HepG2 (cell line): ENCODE data around the gene SYT8. TPM values are rescaled to one million over a fixed set of nuclear protein-coding genes. Genes with fewer than 3 reads are reported as not detected.

Source experiments
- ATAC-seq: fragments of 200-7000 bp; cut with Tn5 transposase; 3 replicates; pipeline ENCODE4 v1.9.1; 2020; ENCODE audit warnings: mild to moderate bottlenecking, moderate library complexity
- BruUV-seq: library from RNA; stranded (reverse); fragments of 400-500 nt; replicated peaks from 2 replicates; lab custom pipeline; 2021; lab: Mats Ljungman, UMichigan
- CTCF ChIA-PET: fragments of 300-600 bp; formaldehyde crosslinking; extraction: SDS; loops from one replicate; lab custom pipeline; 2021; ENCODE audit warnings: low total read pairs, inconsistent platforms, low intra/inter-chr PET ratio; lab: Yijun Ruan, JAX
- POLR2A ChIA-PET: fragments of 350-600 bp; sonication (Branson Sonifier 250); formaldehyde crosslinking; loops from one replicate; lab custom pipeline; 2020; ENCODE audit warnings: antibody characterized with exemption, inconsistent platforms; lab: Yijun Ruan, JAX
- DNase-seq: peaks from one replicate; pipeline ENCODE4 v3.0.0-alpha.2; 2015; ENCODE audit warnings: low spot score
- FAIRE-seq: peaks from 3 replicates; lab custom pipeline; 2011; peaks lifted over from hg19 to GRCh38; lab: Jason Lieb, UNC
- H2AFZ ChIP-seq: one replicate; pipeline ENCODE4 v1.6.1; 2011; ENCODE audit warnings: low read length, inconsistent platforms
- H3K27ac ChIP-seq: fragments of 300-600 bp; 3 replicates; pipeline ENCODE4 v1.8.0; 2011; ENCODE audit warnings: mixed run types, mild to moderate bottlenecking, mixed read lengths, low read length, inconsistent platforms; ENCODE audit not compliant: insufficient read depth; ENCODE audit errors: extremely low read length
- H3K27me3 ChIP-seq, 2 experiments: fragments of 200-600 bp in 1 of 2; 2 replicates in 1 of 2; 3 replicates in 1 of 2; pipeline versions ENCODE4 v1.6.0 to v1.8.0; 2011; ENCODE audit warnings: low read length in 2 of 2, mild to moderate bottlenecking in 2 of 2, moderate library complexity in 2 of 2, inconsistent platforms in 1 of 2; ENCODE audit not compliant: insufficient read depth in 2 of 2, control insufficient read depth in 1 of 2
- H3K36me3 ChIP-seq, 2 experiments: fragments of 200-600 bp in 1 of 2; replicated peaks in 1 of 2; 2 replicates in 1 of 2; 3 replicates in 1 of 2; pipeline versions ENCODE4 v1.5.1 to v1.8.0; 2011; ENCODE audit warnings: low read length in 2 of 2, inconsistent platforms in 1 of 2; ENCODE audit not compliant: insufficient read depth in 2 of 2, control insufficient read depth in 1 of 2
- H3K4me1 ChIP-seq: 2 replicates; pipeline ENCODE4 v1.5.1; 2012; ENCODE audit warnings: low read length, inconsistent platforms; ENCODE audit not compliant: insufficient read depth
- H3K4me2 ChIP-seq: 2 replicates; pipeline ENCODE4 v1.6.0; 2011; ENCODE audit warnings: low read depth, low read length, inconsistent platforms
- H3K4me3 ChIP-seq, 3 experiments: fragments of 200-600 bp in 1 of 3; sonication (generic), shearing (Covaris generic) in 1 of 3; replicated peaks in 1 of 3; 2 replicates each; pipeline ENCODE4 v1.5.1; 2011 to 2016; ENCODE audit warnings: low read length in 3 of 3, inconsistent platforms in 2 of 3, low read depth in 2 of 3, mild to moderate bottlenecking in 2 of 3, control low read depth in 1 of 3, mixed read lengths in 1 of 3; ENCODE audit not compliant: insufficient read depth in 1 of 3
- H3K79me2 ChIP-seq: one replicate; pipeline ENCODE4 v1.6.1; 2011; ENCODE audit warnings: low read length, inconsistent platforms; ENCODE audit not compliant: insufficient read depth
- H3K9ac ChIP-seq: 2 replicates; pipeline ENCODE4 v1.6.0; 2011; ENCODE audit warnings: mild to moderate bottlenecking, low read depth, low read length, inconsistent platforms; ENCODE audit not compliant: insufficient read depth
- H3K9me3 ChIP-seq: 2 replicates; pipeline ENCODE4 v1.5.1; 2012; ENCODE audit warnings: mild to moderate bottlenecking, low read length
- H4K20me1 ChIP-seq: 2 replicates; pipeline ENCODE4 v1.6.0; 2011; ENCODE audit warnings: inconsistent platforms, mild to moderate bottlenecking, low read length, moderate library complexity; ENCODE audit not compliant: insufficient read depth
- CENPT ChIP-seq: sonication (generic); formaldehyde crosslinking; IDR thresholded peaks from 2 replicates; pipeline ENCODE4 v1.8.0; 2022; ENCODE audit warnings: low read depth, mild to moderate bottlenecking, moderate library complexity, missing genetic modification reagents
- MXD4 ChIP-seq: IDR thresholded peaks from 2 replicates; pipeline ENCODE4 v1.6.1; 2016; ENCODE audit warnings: mild to moderate bottlenecking, missing biosample characterization, missing genetic modification reagents
- NFIC ChIP-seq: IDR thresholded peaks from 2 replicates; pipeline ENCODE4 v1.6.1; 2012; ENCODE audit warnings: mild to moderate bottlenecking, low read length, inconsistent platforms
- RBAK ChIP-seq: sonication (generic); formaldehyde crosslinking; IDR thresholded peaks from 2 replicates; pipeline ENCODE4 v1.5.1; 2020; ENCODE audit warnings: mild to moderate bottlenecking, missing genetic modification reagents
- ZMYM3 ChIP-seq: sonication (generic); formaldehyde crosslinking; IDR thresholded peaks from 2 replicates; pipeline ENCODE4 v1.5.1; 2020; ENCODE audit warnings: mild to moderate bottlenecking, missing genetic modification reagents
- ZNF256 ChIP-seq: sonication (generic); formaldehyde crosslinking; conservative IDR thresholded peaks from 2 replicates; pipeline ENCODE4 v1.4.0; 2020; ENCODE audit warnings: missing genetic modification reagents
- ZNF263 ChIP-seq: sonication (generic); formaldehyde crosslinking; IDR thresholded peaks from 2 replicates; pipeline ENCODE4 v1.4.0; 2020; ENCODE audit warnings: missing genetic modification reagents
- ZNF30 ChIP-seq: sonication (generic); formaldehyde crosslinking; IDR thresholded peaks from 2 replicates; pipeline ENCODE4 v1.5.0; 2020; ENCODE audit warnings: mild to moderate bottlenecking, missing genetic modification reagents
- ZNF333 ChIP-seq: sonication (generic); formaldehyde crosslinking; IDR thresholded peaks from 2 replicates; pipeline ENCODE4 v1.4.0; 2020; ENCODE audit warnings: mild to moderate bottlenecking, missing genetic modification reagents, borderline replicate concordance
- ZNF607 ChIP-seq: sonication (generic); formaldehyde crosslinking; IDR thresholded peaks from 2 replicates; pipeline ENCODE4 v1.5.1; 2020; ENCODE audit warnings: missing genetic modification reagents, mild to moderate bottlenecking, borderline replicate concordance
- ZNF749 ChIP-seq: sonication (generic); formaldehyde crosslinking; IDR thresholded peaks from 2 replicates; pipeline ENCODE4 v1.8.0; 2022; ENCODE audit warnings: mild to moderate bottlenecking, missing genetic modification reagents, moderate library complexity, borderline replicate concordance
- WGBS: methylation state at CpG from one replicate; pipeline ENCODE4 v1.1.6; 2017; ENCODE audit warnings: low lambda C conversion rate; 5-methylcytosine and 5-hydroxymethylcytosine counted together
- in situ Hi-C: cut with HindIII; loops from 2 replicates; pipeline ENCODE4 v1.10.0; 2017; ENCODE audit warnings: low pct_unique_long_range_greater_than_20kb; ENCODE audit not compliant: extremely low pct_ligation_motif_present
- intact Hi-C: fragments of 100-400 bp; cut with micrococcal nuclease; formaldehyde crosslinking; loops from one replicate; pipeline ENCODE4 v1.10.0; 2022; ENCODE audit not compliant: unreplicated experiment
- polyA plus RNA-seq, 8 experiments: library from polyadenylated mRNA; depleted of rRNA in 3 of 8; stranded (reverse) in 7 of 8; unstranded in 1 of 8; fragments of >200 nt; fragmentation: Illumina TruSeq in 4 of 8; extraction: Trizol in 4 of 8; gene quantifications; 2 replicates each; pipeline versions ENCODE4 v1.2.1 to v1.2.3, GENCODE V29; 2011 to 2016; ENCODE audit warnings: low read depth in 4 of 8, missing spikeins in 1 of 8, mixed read lengths in 1 of 8; ENCODE audit not compliant: insufficient read depth in 1 of 8
- total RNA-seq, 5 experiments: library from RNA; depleted of rRNA; stranded (reverse); fragments of >200 nt; fragmentation: Illumina TruSeq; extraction: Trizol; gene quantifications; 2 replicates each; pipeline ENCODE4 v1.2.3, GENCODE V29; 2016; ENCODE audit warnings: low read depth in 1 of 5
- TF ChIP-seq, protein P1 (sequence below): sonication (generic); formaldehyde crosslinking; IDR thresholded peaks from 2 replicates; pipeline ENCODE4 v1.4.0; 2020; ENCODE audit warnings: missing genetic modification reagents
- TF ChIP-seq, protein P2 (sequence below): sonication (generic); formaldehyde crosslinking; IDR thresholded peaks from 2 replicates; pipeline ENCODE4 v1.4.0; 2020; ENCODE audit warnings: missing genetic modification reagents
- TF ChIP-seq, protein P3 (sequence below): sonication (generic); formaldehyde crosslinking; IDR thresholded peaks from 2 replicates; pipeline ENCODE4 v1.5.1; 2020; ENCODE audit warnings: missing genetic modification reagents, mild to moderate bottlenecking, borderline replicate concordance
- TF ChIP-seq, protein P4 (sequence below): sonication (generic); formaldehyde crosslinking; IDR thresholded peaks from 2 replicates; pipeline ENCODE4 v1.8.1; 2023; ENCODE audit warnings: mild to moderate bottlenecking, moderate library complexity, missing genetic modification reagents

Gene SYT8
- total and polyA plus RNA-seq, 2 of the 13 experiments (the other 11 are each of a cell fraction or from before 2014, with no cell fraction given), result 0.60 to 2.3 TPM

DNA sequence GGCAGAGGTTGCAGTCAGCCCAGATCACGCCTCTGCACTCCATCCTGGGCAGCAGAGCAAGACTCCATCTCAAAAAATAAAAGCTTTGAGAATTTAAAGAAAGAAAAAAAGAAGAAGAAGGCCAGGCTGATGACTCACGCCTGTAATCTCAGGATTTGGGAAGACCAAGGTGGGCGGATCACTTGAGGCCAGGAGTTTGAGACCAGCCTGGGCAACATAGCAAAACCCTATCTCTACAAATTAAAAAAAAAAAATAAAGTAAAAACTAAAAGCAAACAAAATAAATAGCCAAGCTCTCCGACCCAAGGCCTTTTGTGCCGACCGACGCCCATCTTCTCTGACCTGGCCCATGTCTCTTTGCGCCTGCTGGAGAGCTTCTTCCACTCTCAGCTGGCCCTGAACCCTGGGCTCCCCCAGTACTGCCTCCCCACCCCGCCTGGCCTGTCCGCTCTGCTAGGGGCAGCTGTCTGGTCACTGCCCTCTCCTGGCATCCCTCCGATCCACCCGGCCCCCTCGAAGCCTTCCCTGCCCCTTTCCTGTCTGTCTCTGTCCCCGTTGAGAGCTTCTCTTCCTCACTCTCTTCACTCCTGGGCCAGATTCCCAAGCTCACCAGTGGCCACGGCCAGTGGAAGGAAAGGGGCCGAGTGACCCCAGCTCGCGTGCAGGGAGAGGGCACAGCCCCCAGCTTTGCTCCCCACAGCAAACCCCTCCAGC lies 13.3 kb downstream of the SYT8 start:
- Histone ChIP-seq H2AFZ (no peak overlapping the region), H3K27ac (no peak overlapping the region), H3K4me3 (no peak overlapping the region), H3K4me2 (no peak overlapping the region), H3K9ac (no peak overlapping the region), H3K27me3 (peaks cover 23 to 76% of the 10 kb centered on the region in 2 experiments), H4K20me1 (no peaks in the 10 kb centered on the region), H3K9me3 (no peaks in the 10 kb centered on the region), H3K36me3 (no peaks in the 10 kb centered on the region), H3K4me1 (peaks cover 29% of the 10 kb centered on the region), H3K79me2 (no peaks in the 10 kb centered on the region)
- WGBS, result 36% methylated on average over 18 of the region's 18 CpGs
- no peak for ATAC-seq
- ChIA-PET CTCF (no interaction called here), POLR2A (no interaction called here)
- DNase-seq, result no peak
- no peak for FAIRE-seq
- TF ChIP-seq, protein P1, sequence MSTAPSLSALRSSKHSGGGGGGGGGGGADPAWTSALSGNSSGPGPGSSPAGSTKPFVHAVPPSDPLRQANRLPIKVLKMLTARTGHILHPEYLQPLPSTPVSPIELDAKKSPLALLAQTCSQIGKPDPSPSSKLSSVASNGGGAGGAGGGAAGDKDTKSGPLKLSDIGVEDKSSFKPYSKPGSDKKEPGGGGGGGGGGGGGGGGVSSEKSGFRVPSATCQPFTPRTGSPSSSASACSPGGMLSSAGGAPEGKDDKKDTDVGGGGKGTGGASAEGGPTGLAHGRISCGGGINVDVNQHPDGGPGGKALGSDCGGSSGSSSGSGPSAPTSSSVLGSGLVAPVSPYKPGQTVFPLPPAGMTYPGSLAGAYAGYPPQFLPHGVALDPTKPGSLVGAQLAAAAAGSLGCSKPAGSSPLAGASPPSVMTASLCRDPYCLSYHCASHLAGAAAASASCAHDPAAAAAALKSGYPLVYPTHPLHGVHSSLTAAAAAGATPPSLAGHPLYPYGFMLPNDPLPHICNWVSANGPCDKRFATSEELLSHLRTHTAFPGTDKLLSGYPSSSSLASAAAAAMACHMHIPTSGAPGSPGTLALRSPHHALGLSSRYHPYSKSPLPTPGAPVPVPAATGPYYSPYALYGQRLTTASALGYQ, result no peak
- TF ChIP-seq, protein P2, sequence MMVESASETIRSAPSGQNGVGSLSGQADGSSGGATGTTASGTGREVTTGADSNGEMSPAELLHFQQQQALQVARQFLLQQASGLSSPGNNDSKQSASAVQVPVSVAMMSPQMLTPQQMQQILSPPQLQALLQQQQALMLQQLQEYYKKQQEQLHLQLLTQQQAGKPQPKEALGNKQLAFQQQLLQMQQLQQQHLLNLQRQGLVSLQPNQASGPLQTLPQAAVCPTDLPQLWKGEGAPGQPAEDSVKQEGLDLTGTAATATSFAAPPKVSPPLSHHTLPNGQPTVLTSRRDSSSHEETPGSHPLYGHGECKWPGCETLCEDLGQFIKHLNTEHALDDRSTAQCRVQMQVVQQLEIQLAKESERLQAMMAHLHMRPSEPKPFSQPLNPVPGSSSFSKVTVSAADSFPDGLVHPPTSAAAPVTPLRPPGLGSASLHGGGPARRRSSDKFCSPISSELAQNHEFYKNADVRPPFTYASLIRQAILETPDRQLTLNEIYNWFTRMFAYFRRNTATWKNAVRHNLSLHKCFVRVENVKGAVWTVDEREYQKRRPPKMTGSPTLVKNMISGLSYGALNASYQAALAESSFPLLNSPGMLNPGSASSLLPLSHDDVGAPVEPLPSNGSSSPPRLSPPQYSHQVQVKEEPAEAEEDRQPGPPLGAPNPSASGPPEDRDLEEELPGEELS (CRISPR knock-in tag), result no peak
- TF ChIP-seq, protein P3, sequence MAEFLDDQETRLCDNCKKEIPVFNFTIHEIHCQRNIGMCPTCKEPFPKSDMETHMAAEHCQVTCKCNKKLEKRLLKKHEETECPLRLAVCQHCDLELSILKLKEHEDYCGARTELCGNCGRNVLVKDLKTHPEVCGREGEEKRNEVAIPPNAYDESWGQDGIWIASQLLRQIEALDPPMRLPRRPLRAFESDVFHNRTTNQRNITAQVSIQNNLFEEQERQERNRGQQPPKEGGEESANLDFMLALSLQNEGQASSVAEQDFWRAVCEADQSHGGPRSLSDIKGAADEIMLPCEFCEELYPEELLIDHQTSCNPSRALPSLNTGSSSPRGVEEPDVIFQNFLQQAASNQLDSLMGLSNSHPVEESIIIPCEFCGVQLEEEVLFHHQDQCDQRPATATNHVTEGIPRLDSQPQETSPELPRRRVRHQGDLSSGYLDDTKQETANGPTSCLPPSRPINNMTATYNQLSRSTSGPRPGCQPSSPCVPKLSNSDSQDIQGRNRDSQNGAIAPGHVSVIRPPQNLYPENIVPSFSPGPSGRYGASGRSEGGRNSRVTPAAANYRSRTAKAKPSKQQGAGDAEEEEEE (CRISPR knock-in tag), result no peak
- TF ChIP-seq ZNF256 (CRISPR knock-in tag) (no peak), ZNF607 (no peak), RBAK (no peak), ZNF333 (CRISPR knock-in tag) (no peak), NFIC (no peak), ZMYM3 (CRISPR knock-in tag) (no peak), CENPT (CRISPR knock-in tag) (no peak), ZNF263 (CRISPR knock-in tag) (no peak), ZNF749 (no peak), MXD4 (CRISPR knock-in tag) (no peak), ZNF30 (CRISPR knock-in tag) (no peak)
- TF ChIP-seq, protein P4, sequence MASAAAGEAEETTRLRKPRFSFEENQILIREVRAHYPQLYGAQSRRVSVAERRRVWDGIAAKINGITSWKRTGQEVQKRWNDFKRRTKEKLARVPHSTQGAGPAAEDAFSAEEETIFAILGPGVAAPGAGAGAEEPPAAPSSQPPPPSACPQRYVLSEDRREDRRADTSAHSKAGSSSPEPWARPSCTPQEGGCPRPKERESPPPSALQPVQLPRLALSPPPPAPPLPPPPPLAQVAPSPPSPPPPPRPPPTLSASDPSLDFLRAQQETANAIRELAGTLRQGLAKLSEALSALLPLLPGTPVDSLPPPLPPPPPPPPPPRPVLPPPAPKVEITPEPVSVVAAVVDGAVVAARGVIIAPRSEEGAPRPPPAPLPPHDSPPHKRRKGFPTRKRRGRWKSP (CRISPR knock-in tag), result no peak
- intact Hi-C loops (no loop called here), in situ Hi-C loops (no loop called here)
- no TSS peak for BruUV-seq
